ENCODE measurements around the gene DGKG.

Gene DGKG

GRCh38 chr3:186151077-186151971 is 210.7 kb downstream of the DGKG start:
- no peak for DNase-seq (ENCODE audit: extremely low read depth in 1 of 2, low read depth in 1 of 2)

DNA sequence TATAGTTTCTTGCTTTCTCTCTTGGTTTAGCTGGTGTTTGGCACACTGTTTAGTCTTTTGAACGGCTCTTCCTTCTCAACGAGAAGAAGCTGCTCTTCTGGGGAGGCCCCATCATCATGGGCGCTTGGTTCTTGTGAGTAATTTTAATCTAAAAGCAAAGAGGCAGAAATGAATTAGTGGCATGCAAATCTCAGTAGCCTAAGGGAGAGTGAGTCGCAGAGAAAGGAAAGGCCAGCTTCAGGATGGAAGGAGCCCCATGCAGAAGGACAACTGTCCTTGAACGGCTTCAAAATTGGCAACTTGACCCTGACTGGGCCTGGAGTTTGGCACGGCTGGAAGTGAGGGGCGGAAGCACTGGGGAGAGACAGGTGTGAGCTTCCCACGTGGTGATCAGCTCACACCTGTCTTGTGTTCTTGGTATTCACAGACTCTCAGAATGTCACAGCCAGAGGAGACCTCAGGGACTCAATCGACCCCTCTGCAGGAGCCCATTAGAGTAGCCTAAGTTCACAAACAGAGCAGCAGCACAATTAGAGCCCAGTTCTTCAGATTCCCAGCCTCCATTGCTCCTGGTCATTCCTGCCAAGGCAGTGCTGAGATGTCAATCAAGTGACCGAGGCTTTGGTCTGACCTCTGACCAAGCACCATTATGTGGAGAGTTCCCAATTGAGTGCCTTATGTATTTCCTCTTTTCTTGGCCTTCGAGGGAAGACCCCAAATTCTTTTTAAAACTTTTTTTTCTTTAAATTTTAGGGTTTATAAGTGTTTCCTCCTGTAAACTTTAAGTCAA is 211.8 kb downstream of the DGKG start:
- no peak for DNase-seq (ENCODE audit: extremely low read depth in 1 of 2, low read depth in 1 of 2)

GRCh38 chr3:186149319-186149960 is 212.6 kb downstream of the DGKG start:
- no peak for DNase-seq (ENCODE audit: extremely low read depth in 1 of 2, low read depth in 1 of 2)

DNA sequence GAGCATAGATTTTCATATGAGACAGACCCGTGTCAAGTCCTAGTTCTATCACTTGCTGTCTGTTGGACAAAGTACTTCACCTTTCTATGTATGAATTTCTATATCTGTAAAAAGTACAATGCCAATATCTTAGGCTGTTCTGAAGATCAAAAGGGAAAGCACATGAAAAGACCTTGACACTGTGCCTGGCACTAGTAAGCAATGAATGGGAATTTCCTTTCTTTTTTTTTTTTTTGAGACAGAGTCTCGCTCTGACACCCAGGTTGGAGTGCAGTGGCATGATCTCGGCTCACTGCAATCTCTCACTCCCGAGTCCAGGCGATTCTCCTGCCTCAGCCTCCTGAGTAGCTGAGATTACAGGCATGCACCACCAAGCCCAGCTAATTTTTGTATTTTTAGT is 217.8 kb downstream of the DGKG start:
- DNase-seq (ENCODE audit: extremely low read depth in 1 of 2, low read depth in 1 of 2), result no peak

- no peak for DNase-seq (ENCODE audit: extremely low read depth in 1 of 2, low read depth in 1 of 2)
Measured at GRCh38 chr3:186143250-186143649, 218.8 kb downstream of the DGKG start.

DNA sequence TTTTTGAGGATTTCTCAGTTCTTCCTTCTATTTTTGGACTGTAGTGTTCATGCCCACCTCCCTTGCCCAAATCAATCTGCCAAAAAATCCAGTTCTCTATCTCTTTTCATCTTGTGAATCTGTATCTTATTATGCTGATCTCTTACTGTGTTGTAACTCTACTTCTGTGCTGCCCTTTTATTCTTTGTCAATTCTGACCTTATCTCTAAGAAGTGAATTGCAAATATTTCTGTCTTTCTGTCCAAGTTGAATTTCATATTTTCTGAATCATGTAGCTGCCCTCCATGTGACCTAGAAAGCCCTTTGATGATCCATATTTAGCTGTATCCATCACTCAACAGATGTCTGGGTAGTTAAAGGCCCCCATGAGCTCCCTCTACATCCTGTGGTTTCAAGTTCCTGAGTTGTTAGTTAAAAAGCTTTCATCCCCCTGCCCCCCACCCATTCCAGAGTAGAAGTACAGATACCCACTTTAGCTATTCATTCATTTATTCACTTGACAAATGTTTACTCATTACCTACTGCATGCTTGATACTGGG is 219.6 kb downstream of the DGKG start:
- DNase-seq (ENCODE audit: extremely low read depth in 1 of 2, low read depth in 1 of 2), result no peak

- DNase-seq (ENCODE audit: extremely low read depth in 1 of 2, low read depth in 1 of 2), result no peak
Measured at GRCh38 chr3:186141790-186142189, 220.2 kb downstream of the DGKG start.

- DNase-seq (ENCODE audit: extremely low read depth in 1 of 2, low read depth in 1 of 2), result no peak
Measured at GRCh38 chr3:186138272-186138981, 223.6 kb downstream of the DGKG start.

DNA sequence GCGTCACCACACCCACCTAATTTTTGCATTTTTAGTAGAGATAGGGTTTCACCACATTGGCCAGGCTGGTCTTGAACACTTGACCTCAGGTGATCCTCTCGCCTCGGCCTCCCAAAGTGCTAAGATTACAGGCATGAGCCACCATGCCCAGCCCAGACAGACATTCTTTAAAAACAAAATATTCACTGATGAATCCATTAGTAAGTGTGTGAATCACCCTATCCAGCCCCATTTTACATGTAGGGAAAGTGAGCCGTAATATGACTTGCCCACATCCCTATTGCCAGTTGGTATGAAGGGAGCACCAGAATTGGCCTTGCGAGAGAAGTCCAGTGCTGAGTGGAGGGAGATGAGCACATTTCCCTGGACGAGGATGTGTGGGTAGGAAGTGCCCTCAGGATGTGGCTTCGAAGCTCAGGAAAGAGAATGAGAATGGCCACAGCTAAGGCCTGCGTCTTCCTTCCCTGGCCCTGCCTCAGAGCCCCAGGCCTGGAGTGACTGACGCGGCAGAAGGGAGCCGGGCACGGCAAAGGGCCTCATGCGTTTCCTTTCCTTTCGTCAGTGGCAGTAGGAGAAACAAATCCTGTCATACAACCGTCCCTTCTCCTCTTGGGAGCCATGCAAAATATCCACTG is 224.9 kb downstream of the DGKG start:
- DNase-seq (ENCODE audit: extremely low read depth in 1 of 2, low read depth in 1 of 2), result no peak

GRCh38 chr3:186133980-186134379 is 228.1 kb downstream of the DGKG start:
- DNase-seq (ENCODE audit: extremely low read depth in 1 of 2, low read depth in 1 of 2), result no peak

DNA sequence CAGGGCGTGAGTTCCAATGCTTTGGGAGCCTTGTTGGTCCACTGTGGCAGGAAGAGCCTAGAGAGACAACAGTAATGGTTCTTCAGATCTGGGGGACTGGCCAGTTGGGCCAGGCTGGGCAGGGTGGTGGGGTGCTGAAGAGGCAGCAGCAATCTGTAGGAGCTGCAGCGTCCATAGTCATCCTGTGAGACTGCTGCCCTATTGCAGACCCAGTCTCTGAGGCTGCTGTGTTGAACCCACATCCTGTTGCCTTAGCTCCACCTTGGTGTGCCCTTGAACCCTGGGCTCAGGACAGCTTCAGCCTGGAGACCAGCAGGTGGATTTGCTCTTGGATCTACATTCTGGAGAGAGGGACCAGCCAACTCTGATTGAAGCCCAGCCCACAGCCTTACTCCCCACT is 229.5 kb downstream of the DGKG start:
- DNase-seq (ENCODE audit: extremely low read depth in 1 of 2, low read depth in 1 of 2), result no peak

DNA sequence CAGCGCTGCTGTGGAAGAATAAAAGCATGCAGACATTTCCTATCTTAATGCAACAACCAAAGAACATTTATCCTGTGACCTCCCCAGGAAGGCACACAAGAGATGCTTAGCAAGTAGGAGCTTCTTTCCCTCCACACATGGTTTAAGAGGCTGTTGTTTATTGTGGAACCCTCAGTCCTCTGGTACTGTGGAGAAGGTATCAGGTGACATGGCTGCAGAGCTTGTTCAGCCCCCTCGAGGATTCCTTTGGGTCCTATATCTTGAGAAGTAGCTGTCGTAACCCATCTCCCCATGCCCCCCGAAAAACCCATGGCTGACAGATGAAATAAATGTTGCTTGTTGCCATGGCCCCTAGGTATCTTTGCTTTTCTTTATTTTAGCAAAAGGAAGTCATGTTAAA is 232.8 kb downstream of the DGKG start:
- no peak for DNase-seq (ENCODE audit: extremely low read depth in 1 of 2, low read depth in 1 of 2)

- DNase-seq (ENCODE audit: extremely low read depth in 1 of 2, low read depth in 1 of 2), result no peak
Measured at GRCh38 chr3:186128158-186128557, 233.9 kb downstream of the DGKG start.

DNA sequence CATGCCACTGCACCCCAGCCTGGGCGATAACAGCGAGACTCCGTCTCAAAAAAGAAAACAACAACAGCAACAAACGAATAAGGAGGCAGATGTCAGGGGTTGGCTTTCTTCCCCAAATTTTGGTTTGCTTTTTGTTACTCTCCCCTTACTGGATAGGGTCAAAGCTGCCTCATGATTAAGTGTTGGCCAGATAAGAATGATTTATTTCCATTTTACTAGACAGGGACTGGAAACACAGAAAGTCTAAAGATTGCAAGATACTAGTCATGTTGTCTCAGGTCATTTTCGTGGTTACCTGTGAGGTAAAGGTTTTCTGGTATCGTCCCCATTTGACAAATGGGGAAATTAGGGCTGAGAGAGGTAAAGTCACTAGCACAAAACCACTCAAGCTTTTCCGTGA is 234.6 kb downstream of the DGKG start:
- no peak for DNase-seq (ENCODE audit: extremely low read depth in 1 of 2, low read depth in 1 of 2)

DNA sequence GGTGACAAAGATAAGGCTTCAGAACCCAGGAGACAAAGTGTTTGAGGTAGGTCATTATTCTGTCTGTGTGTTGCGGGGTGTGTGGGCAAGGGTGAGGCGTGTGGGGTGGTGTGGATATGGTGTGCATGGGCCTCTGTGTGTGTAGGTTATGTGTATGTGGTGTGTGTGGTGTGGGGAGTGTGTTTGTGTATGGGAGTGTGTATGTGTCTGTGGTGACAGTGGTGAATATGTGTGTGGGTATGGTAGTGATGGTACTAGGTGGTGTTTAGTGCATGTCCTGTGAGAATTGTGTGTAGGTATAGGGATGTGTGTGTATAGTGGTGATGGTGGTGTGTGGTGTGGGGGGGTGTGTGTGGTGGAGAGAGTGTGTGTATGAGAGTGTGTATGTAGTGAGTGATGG is 236.9 kb downstream of the DGKG start:
- DNase-seq (ENCODE audit: extremely low read depth in 1 of 2, low read depth in 1 of 2), result no peak

GRCh38 chr3:186124592-186124991 is 237.4 kb downstream of the DGKG start:
- no peak for DNase-seq (ENCODE audit: extremely low read depth in 1 of 2, low read depth in 1 of 2)

GRCh38 chr3:186123012-186123411 is 239.0 kb downstream of the DGKG start:
- no peak for DNase-seq (ENCODE audit: extremely low read depth in 1 of 2, low read depth in 1 of 2)

GRCh38 chr3:186121968-186122367 is 240.1 kb downstream of the DGKG start:
- DNase-seq (ENCODE audit: extremely low read depth in 1 of 2, low read depth in 1 of 2), result no peak

DNA sequence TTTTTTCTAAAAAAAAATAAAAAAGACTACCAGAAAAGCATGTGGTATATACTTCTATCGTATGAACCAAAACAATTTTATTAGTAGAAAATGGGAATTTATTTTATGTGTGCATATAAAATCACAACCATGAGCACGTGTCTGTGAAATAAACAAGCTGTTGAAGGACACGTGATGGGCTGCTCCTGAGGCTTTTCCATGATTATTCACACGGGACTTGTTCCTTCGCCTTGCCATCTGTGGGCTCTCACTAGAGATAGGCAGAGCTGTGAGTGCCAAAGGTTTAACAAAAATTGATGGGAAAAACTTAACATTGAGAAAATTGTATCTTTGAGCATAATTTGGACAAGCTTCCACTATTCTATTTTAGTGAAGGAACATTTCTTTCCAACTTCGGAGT is 240.8 kb downstream of the DGKG start:
- no peak for DNase-seq (ENCODE audit: extremely low read depth in 1 of 2, low read depth in 1 of 2)

DNA sequence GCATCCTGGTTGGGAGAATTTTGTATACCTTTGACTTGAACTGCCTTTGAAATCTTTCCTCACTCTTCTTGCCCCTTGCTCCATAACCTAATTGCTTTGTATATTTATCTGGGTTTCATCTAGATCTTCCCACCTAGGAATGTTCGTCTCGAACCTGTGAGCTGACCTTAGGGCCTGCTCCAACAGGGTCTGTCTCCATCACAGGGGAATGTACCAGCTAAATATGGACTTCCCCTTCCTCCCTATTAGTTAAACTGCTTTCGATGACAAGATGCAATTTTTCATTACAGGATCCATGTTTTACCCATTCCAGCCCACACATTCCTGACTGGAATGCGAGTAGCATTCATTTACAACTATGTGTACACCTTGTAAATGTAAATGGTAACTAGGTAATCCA is 242.5 kb downstream of the DGKG start:
- DNase-seq (ENCODE audit: extremely low read depth in 1 of 2, low read depth in 1 of 2), result no peak

All from stimulated activated CD8-positive, alpha-beta memory T cell treated with anti-CD3 and anti-CD28 coated beads, Interleukin-7, amount 100 ng/mL, for 48 hours (primary cell).